A549 (cell line): ENCODE results near the gene TM2D3.

Source experiments
- CTCF ChIP-seq: fragments of >200 bp; sonication (Bioruptor Twin); formaldehyde crosslinking; IDR thresholded peaks from 3 replicates; pipeline ENCODE4 v1.5.1; 2016
- MYC ChIP-seq: IDR thresholded peaks from 2 replicates; pipeline ENCODE4 v1.6.1; 2012; ENCODE audit warnings: mild to moderate bottlenecking, inconsistent platforms, low read length, improper control_type of control experiment, borderline replicate concordance

GRCh38 chr15:101635944-101636727, 16.0 kb downstream of the TM2D3 start:
- no peak for TF ChIP-seq MYC
- TF ChIP-seq CTCF, result no peak
